NCI-H460 (cell line): ENCODE results near the gene TRPV2. TPM values are rescaled to one million over a fixed set of nuclear protein-coding genes. Genes with fewer than 3 reads are reported as not detected.

Experiments used
- DNase-seq: peaks from one replicate; pipeline ENCODE4 v3.0.0-alpha.2; 2016; ENCODE audit warnings: low read depth; ENCODE audit errors: extremely low read depth
- total RNA-seq: library from RNA; depleted of rRNA; stranded (reverse); fragments of >200 nt; shearing (Covaris generic); gene quantifications from 2 replicates; pipeline ENCODE4 v1.2.3, GENCODE V29; 2014

Gene TRPV2
- total RNA-seq, 1 experiment from 2014 or later, result 33.4 TPM

DNA sequence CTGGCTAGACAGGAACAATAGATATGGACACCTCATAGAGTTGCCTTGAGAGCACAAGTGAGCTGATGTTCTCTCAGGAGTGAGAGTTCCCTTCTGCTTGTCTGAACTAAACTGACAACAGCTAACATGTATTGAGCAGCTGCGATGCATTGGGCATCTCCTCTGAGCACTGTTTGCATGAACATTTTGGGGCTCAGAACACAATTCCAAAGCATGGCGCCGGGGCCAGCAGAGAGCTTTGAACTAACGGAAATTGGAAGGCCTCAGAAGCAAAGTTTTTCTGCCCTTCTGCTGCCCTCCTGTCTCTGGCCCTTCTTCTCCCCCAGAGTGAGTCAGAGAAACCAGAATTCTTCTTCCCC lies 38.1 kb downstream of the TRPV2 start:
- no peak for DNase-seq

GRCh38 chr17:16455997-16456741 lies 40.8 kb downstream of the TRPV2 start:
- DNase-seq, result no peak

GRCh38 chr17:16456742-16457316 lies 41.5 kb downstream of the TRPV2 start:
- no peak for DNase-seq

GRCh38 chr17:16459271-16459670 lies 43.9 kb downstream of the TRPV2 start:
- DNase-seq, result no peak

DNA sequence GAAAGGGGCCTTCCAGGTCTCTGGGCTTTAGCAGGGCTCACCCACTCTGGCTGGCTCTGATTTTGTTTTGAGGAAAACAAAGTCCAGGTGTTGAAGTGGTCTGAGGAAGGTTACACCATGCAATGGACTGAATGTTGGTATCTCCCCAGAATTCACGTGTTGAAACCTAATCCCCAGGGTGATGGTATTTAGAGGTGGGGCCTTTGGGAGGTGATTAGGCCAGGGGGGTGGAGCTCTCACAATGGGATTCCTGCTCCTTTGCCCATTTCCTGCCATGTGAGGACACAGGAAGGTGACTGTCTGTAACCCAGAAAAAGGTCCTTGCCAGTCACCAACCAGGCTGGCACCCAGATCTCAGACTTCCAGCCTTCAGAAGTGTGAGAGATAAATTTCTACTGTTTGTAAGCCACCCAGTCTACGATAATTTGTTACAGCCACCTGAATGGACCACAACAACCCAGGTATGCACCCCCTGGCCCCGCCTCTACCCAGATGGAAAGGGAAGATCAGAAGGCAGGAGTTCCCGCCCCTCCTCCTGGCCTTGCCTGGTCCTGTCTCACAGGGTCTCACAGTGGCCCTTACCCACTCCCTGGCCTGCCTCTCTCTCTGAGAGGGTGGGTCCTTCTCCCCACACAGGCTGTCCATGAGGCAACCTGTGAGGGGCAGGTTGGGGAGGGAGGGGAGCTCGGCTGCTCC lies 44.6 kb downstream of the TRPV2 start:
- no peak for DNase-seq

- DNase-seq, result no peak
Observed at GRCh38 chr17:16460796-16461605, 45.6 kb downstream of the TRPV2 start.

DNA sequence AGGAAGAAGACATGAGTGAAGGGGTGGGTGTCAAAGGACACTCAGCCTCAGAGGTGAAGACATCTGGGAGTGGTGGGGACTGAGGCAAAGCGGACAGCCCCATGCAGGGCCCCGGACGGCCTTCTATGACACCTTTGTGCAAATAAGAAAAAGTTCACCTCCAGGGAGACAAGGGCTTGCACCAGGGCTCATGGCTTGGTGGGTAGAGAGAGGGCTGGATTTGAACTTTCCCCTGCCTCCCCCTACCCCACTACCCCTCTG lies 46.2 kb downstream of the TRPV2 start:
- DNase-seq, result no peak

DNA sequence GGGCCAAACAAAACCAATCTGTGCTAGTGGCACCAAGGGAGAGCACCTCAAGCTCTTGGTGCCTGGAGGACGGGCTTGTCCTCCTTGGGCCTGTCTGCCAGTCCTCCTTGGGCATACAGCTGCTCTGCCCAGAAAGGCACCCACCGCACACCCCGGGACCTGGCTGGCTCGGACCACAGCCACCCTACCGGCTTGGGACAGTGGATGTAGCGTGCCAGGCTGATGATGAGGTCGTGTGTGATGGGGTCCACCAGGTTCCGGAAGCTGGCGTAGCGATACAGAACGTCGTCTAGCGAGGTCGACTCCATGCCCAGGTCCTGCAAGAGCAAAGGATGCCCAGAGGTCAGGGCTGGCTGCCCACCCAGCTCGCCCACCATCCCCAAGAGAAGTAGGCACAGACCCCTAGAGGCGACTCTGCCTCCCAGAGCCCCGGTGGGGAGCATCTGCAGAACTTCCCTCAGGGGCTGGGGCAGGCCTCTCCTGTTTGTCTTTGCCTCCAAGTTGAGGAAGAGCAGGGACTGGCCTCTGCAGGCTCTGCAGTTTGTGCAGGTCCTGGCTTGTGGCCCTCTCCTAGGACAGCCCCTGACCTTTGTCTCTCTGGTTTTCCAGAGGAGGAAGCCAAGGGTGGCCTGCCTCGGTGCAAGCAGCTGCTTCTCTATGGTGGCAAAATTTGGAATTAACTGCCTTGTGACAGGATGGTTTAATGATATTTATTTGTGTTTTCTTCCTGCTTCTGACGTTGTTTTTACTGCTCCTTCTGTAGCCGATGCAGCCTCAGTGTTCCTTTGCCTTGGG lies 46.9 kb downstream of the TRPV2 start:
- no peak for DNase-seq

GRCh38 chr17:16463358-16464302 lies 48.3 kb downstream of the TRPV2 start:
- no peak for DNase-seq

- no peak for DNase-seq
Observed at GRCh38 chr17:16464303-16465051, 49.1 kb downstream of the TRPV2 start.

DNA sequence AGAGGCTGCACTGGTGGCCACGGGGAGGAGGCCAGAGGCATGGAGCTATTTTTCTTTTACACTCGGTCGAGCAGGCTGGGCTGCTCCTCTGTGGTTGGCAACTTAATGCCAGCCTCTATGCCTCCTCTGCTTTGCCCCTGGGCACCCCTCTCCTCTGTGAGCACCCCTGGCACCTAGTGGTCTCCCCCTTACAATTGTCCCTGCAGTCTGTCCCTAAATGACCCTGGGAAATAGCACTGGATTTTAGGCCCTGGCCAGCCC lies 49.6 kb downstream of the TRPV2 start:
- DNase-seq, result no peak

- no peak for DNase-seq
Observed at GRCh38 chr17:16465861-16466338, 50.5 kb downstream of the TRPV2 start.

GRCh38 chr17:16466407-16466806 lies 51.0 kb downstream of the TRPV2 start:
- no peak for DNase-seq

DNA sequence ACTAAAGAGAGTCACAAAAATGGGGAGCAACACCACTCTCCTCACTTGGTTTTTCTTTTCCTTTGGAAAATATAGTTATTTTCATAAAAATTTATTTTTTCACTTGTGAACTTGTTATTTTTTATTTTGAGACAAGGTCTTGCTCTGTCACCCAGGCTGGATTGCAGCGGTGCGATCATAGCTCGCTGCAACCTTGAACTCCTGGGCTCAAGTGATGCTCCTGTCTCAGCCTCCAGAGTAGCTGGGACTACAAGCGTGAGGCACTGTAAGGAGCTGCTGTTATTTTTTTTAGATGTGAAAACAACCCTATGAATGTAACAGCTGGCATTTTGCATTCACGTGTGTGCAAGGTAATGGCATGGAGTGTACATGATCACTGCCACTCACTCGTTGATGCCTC lies 51.7 kb downstream of the TRPV2 start:
- no peak for DNase-seq

GRCh38 chr17:16467886-16468285 lies 52.5 kb downstream of the TRPV2 start:
- no peak for DNase-seq

DNA sequence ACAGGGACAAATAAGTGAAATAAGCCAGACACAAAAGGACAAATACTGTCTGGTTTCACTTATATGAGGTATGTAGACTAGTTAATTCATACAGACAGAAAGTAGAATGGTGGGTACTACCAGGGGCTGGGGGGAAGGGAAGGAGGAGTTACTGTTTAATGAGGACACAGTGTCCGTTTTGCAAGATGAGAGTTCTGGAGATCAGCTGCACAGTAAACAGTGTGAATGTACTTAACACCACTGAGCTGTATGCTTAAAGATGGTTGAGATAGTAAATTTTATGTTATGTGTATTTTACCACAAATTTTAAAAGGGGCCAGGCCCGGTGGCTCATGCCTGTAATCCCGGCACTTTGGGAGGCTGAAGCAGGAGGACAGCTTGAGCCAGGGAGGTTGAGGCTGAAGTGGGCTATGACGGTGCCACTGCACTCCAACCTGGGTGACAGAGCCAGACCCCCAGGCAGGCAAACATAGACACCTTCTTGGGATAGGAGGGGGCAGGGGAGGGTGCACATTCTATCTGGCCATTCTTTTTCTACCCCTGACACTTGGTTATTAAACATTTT lies 53.1 kb downstream of the TRPV2 start:
- DNase-seq, result no peak

- DNase-seq, result no peak
Observed at GRCh38 chr17:16470265-16470664, 54.9 kb downstream of the TRPV2 start.

DNA sequence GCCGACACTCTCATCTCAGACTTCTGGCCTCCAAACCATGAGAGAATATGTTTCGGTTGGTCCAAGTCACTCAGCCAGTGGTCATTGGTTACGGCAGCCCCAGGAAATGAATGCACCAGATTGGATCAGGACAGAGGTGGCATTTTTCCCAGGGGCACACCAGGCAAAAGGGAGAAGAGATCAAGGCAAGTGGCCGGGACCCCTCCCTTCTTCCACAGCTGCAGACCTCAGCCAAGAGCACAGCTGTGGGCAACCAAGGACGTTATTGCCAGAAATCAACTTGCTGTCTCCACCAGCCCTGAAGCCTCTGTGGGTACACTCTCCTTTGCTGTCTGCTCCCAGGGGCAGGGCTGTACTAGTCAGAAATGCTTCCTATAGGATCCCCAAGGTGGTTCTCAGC lies 55.9 kb downstream of the TRPV2 start:
- DNase-seq, result no peak

DNA sequence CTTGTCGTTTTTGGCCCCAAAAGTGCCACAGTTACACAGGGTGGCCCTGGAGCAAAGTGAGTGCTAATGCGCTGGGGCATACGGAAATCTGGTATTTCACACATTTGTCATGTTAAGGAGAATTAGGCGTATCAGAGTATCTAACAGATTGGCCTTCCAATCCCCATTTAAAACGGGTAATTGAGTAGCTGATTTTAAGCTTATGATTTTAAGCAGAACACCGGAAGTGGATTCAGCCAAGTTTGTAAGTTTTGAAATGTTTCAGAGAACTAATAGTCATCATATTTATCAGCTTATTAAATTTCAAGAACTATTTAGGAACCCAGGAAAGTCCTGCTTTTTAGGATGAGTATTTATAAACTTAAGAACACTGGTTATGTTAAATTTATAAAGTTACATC lies 57.2 kb downstream of the TRPV2 start:
- no peak for DNase-seq
